IMR-90 (cell line): Measurements from ENCODE around the gene GDI2. TPM values are rescaled to one million over a fixed set of nuclear protein-coding genes. Genes with fewer than 3 reads are reported as not detected.
"Not testable (repeated sequence)": the region's sequence is repeated elsewhere in the genome, so short reads cannot be mapped to it uniquely, and the experiment has no call there.

Source experiments
- ATAC-seq: fragments of 200-7000 bp; cut with Tn5 transposase; 2 replicates; pipeline ENCODE4 v1.9.1; 2020; ENCODE audit warnings: low read depth, mild to moderate bottlenecking, moderate library complexity
- BruUV-seq: library from RNA; stranded (reverse); fragments of 400-500 nt; replicated peaks from 2 replicates; lab custom pipeline; 2021; lab: Mats Ljungman, UMichigan
- CTCF ChIA-PET: fragments of 300-600 bp; formaldehyde crosslinking; extraction: SDS; loops from one replicate; lab custom pipeline; 2021; ENCODE audit warnings: antibody characterized with exemption; lab: Yijun Ruan, JAX
- POLR2A ChIA-PET: fragments of 300-600 bp; sonication (Branson Sonifier 250); formaldehyde crosslinking; loops from one replicate; lab custom pipeline; 2022; ENCODE audit warnings: antibody characterized with exemption; ENCODE audit not compliant: unreplicated experiment; lab: Charles Lee
- DNase-seq: peaks from one replicate; pipeline ENCODE4 v3.0.0; 2013
- H2AFZ ChIP-seq: replicated peaks from 2 replicates; pipeline ENCODE3; 2013; ENCODE audit warnings: low read length, mild to moderate bottlenecking; ENCODE audit not compliant: poor library complexity
- H2AK5ac ChIP-seq: 2 replicates; pipeline ENCODE4 v1.6.1; 2013; ENCODE audit warnings: low read depth, low read length, inconsistent platforms
- H2AK9ac ChIP-seq: replicated peaks from 2 replicates; pipeline ENCODE3; 2013; ENCODE audit warnings: mild to moderate bottlenecking, low read depth, low read length, moderate library complexity; ENCODE audit not compliant: poor library complexity
- H2BK120ac ChIP-seq: 2 replicates; pipeline ENCODE4 v1.6.1; 2013; ENCODE audit warnings: low read depth, low read length, inconsistent platforms
- H2BK15ac ChIP-seq: 3 replicates; pipeline ENCODE4 v1.6.1; 2013; ENCODE audit warnings: low read depth, low read length, inconsistent platforms
- H2BK20ac ChIP-seq: 2 replicates; pipeline ENCODE4 v1.6.1; 2013; ENCODE audit warnings: low read depth, mild to moderate bottlenecking, inconsistent platforms, low read length, moderate library complexity
- H2BK5ac ChIP-seq: 2 replicates; pipeline ENCODE4 v1.6.1; 2013; ENCODE audit warnings: mild to moderate bottlenecking, low read depth, low read length, inconsistent platforms; ENCODE audit not compliant: poor library complexity, severe bottlenecking
- H3K14ac ChIP-seq: replicated peaks from 2 replicates; pipeline ENCODE4 v1.6.1; 2013; ENCODE audit warnings: low read depth, low read length, inconsistent platforms
- H3K18ac ChIP-seq: 2 replicates; pipeline ENCODE4 v1.6.1; 2013; ENCODE audit warnings: low read depth, low read length, control low read depth
- H3K23ac ChIP-seq: 2 replicates; pipeline ENCODE4 v1.6.1; 2013; ENCODE audit warnings: low read depth, low read length, inconsistent platforms
- H3K27ac ChIP-seq: 2 replicates; pipeline ENCODE4 v1.5.1; 2013; ENCODE audit warnings: mild to moderate bottlenecking, control low read depth, low read length; ENCODE audit not compliant: insufficient read depth
- H3K27me3 ChIP-seq: 2 replicates; pipeline ENCODE4 v1.6.1; 2013; ENCODE audit warnings: low read length; ENCODE audit not compliant: control insufficient read depth, insufficient read depth
- H3K36me3 ChIP-seq: 2 replicates; pipeline ENCODE4 v1.6.1; 2013; ENCODE audit warnings: low read length, mixed read lengths; ENCODE audit not compliant: control insufficient read depth, insufficient read depth
- H3K4ac ChIP-seq: 2 replicates; pipeline ENCODE4 v1.6.1; 2013; ENCODE audit warnings: low read depth, low read length, inconsistent platforms
- H3K4me1 ChIP-seq: 2 replicates; pipeline ENCODE4 v1.6.1; 2013; ENCODE audit warnings: low read length, mixed read lengths; ENCODE audit not compliant: control insufficient read depth, insufficient read depth
- H3K4me2 ChIP-seq: 2 replicates; pipeline ENCODE4 v1.6.1; 2013; ENCODE audit warnings: low read depth, mild to moderate bottlenecking, control low read depth, low read length, moderate library complexity
- H3K4me3 ChIP-seq: 2 replicates; pipeline ENCODE4 v1.5.1; 2013; ENCODE audit warnings: low read depth, mild to moderate bottlenecking, control low read depth, low read length, moderate library complexity; ENCODE audit not compliant: insufficient read depth
- H3K56ac ChIP-seq: 2 replicates; pipeline ENCODE4 v1.6.1; 2013; ENCODE audit warnings: low read length, inconsistent platforms; ENCODE audit not compliant: insufficient read depth; ENCODE audit errors: extremely low read depth
- H3K79me1 ChIP-seq, 2 experiments: 2 replicates each; pipeline ENCODE4 v1.6.1; 2013; ENCODE audit warnings: low read length in 2 of 2, inconsistent platforms in 1 of 2, low read depth in 1 of 2
- H3K9ac ChIP-seq: 2 replicates; pipeline ENCODE4 v1.6.1; 2013; ENCODE audit warnings: low read depth, low read length, control low read depth
- H3K9me1 ChIP-seq: 2 replicates; pipeline ENCODE4 v1.6.1; 2013; ENCODE audit warnings: low read length, inconsistent platforms; ENCODE audit not compliant: insufficient read depth
- H3K9me3 ChIP-seq: 2 replicates; pipeline ENCODE4 v1.6.1; 2013; ENCODE audit warnings: low read length; ENCODE audit not compliant: control insufficient read depth, insufficient read depth
- H4K20me1 ChIP-seq: 2 replicates; pipeline ENCODE4 v1.6.1; 2013; ENCODE audit warnings: low read length, inconsistent platforms; ENCODE audit not compliant: insufficient read depth
- H4K5ac ChIP-seq: 2 replicates; pipeline ENCODE4 v1.6.1; 2013; ENCODE audit warnings: mild to moderate bottlenecking, low read depth, low read length, control low read depth
- H4K8ac ChIP-seq, 2 experiments: 2 replicates each; pipeline ENCODE4 v1.6.1; 2013; ENCODE audit warnings: low read depth in 2 of 2, low read length in 2 of 2, control low read depth in 1 of 2, inconsistent platforms in 1 of 2
- H4K91ac ChIP-seq: 2 replicates; pipeline ENCODE4 v1.6.1; 2013; ENCODE audit warnings: low read depth, low read length, inconsistent platforms; ENCODE audit not compliant: insufficient read depth
- WGBS, 2 experiments: methylation state at CpG; one replicate each; pipeline versions ENCODE4 v1.1.5 to v1.1.7; 2013; ENCODE audit warnings: missing lambda C conversion rate in 2 of 2; ENCODE audit not compliant: insufficient read length in 1 of 2; ENCODE audit errors: extremely low coverage in 2 of 2; 5-methylcytosine and 5-hydroxymethylcytosine counted together
- dilution Hi-C: fragments of 300-500 bp; cut with HindIII; formaldehyde crosslinking; loops from one replicate; pipeline ENCODE4 v1.14.3; 2018; ENCODE audit warnings: low sequenced_read_pairs; ENCODE audit not compliant: unreplicated experiment
- in situ Hi-C: fragments of 300-500 bp; cut with MboI; formaldehyde crosslinking; loops from 3 replicates; pipeline ENCODE4 v1.14.3; 2019; ENCODE audit warnings: low sequenced_read_pairs, inconsistent platforms, mixed read lengths
- intact Hi-C: fragments of 100-400 bp; cut with micrococcal nuclease; formaldehyde crosslinking; loops from 2 replicates; pipeline ENCODE4 v1.10.0; 2022
- polyA plus RNA-seq, 3 experiments: library from polyadenylated mRNA; depleted of rRNA; stranded (reverse); fragments of >200 nt; gene quantifications; 2 replicates each; pipeline ENCODE4 v1.2.3, GENCODE V29; 2012; ENCODE audit warnings: low replicate concordance in 1 of 3
- total RNA-seq: library from RNA; depleted of rRNA; stranded (reverse); fragments of >200 nt; gene quantifications from 2 replicates; pipeline ENCODE4 v1.2.3, GENCODE V29; 2012

Gene GDI2
- total and polyA plus RNA-seq, 2 of the 4 experiments (the other 2 are of a cell fraction) = 171 to 396 TPM

DNA sequence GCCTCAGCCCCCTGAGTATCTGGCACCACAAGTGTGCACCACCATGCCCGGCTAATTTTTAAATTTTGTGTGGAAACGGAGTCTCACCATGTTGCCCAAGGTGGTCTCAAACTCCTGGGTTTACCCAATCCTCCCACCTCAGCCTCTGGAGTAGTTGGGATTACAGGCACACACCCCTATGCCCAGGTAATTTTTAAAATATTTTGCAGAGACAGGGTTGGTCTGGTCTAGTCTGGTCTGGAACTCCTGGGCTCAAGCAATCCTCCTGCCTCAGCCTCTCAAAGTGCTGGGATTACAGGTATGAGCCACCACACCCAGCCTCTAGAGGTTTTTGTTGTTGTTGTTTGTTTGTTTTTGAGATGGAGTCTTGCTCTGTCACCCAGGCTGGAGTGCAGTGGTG, 22.9 kb upstream of the GDI2 start:
- H3K4me2 ChIP-seq, H3K9me3 ChIP-seq, H3K18ac ChIP-seq, dilution Hi-C loops, BruUV-seq, POLR2A ChIA-PET, H3K27ac ChIP-seq, H3K9me1 ChIP-seq, H3K4ac ChIP-seq, H4K8ac ChIP-seq, H2AK5ac ChIP-seq, H4K20me1 ChIP-seq, in situ Hi-C loops, H4K91ac ChIP-seq, H3K27me3 ChIP-seq, H3K14ac ChIP-seq, H3K9ac ChIP-seq, H2BK15ac ChIP-seq, ATAC-seq, H3K4me1 ChIP-seq, H2BK5ac ChIP-seq, H2AK9ac ChIP-seq, H2AFZ ChIP-seq, H2BK120ac ChIP-seq, H3K56ac ChIP-seq, CTCF ChIA-PET, H2BK20ac ChIP-seq, H3K23ac ChIP-seq, H3K4me3 ChIP-seq, H3K79me1 ChIP-seq, DNase-seq, H3K36me3 ChIP-seq, intact Hi-C loops, H4K5ac ChIP-seq: not testable (repeated sequence)
- no CpG with 5 or more reads among the region's 2 CpGs for WGBS, 2 experiments
